ENCODE measurements around the gene OGFOD3.

The OGFOD3 gene

DNA sequence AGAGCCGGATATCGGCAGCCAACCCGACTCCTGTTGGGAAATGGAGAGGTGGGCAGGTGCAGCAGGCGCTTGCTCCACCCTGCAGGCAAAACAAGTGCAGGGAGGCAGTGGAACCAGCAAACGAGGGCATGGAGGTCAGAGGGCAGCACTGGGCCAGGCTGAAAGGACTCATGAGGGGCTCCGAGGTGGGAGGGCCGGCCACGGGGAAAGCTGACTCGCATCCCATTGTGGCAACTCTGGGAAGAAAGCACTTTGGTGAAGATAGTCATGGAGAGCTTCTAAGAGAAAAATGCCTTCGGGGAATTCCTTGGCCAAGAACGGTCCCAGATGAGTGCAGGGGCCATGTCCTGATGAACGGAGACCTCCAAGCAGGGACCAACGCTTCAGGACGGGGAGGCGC is 27.7 kb upstream of the OGFOD3 start:
- DNase-seq, result no peak

DNA sequence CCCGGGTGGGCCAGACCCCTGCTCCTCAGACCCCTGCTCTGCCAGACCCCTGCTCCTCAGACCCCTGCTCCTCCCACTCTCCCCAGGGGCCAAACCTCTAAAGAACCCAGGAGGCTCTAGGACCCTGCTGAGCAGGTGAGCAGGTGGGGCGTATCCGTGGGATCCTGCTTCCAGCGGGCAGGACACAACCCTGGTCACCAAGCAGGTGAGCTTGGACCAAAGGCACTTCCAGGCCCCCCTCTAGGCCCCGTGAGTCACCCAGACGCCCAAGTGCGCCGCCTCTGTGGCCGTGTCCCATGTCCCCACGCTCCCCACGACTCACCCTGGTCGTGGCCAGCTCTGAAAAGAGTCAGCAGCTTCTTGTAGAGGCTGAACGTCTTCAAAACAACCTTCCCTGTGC is 27.2 kb upstream of the OGFOD3 start:
- no peak for DNase-seq

DNA sequence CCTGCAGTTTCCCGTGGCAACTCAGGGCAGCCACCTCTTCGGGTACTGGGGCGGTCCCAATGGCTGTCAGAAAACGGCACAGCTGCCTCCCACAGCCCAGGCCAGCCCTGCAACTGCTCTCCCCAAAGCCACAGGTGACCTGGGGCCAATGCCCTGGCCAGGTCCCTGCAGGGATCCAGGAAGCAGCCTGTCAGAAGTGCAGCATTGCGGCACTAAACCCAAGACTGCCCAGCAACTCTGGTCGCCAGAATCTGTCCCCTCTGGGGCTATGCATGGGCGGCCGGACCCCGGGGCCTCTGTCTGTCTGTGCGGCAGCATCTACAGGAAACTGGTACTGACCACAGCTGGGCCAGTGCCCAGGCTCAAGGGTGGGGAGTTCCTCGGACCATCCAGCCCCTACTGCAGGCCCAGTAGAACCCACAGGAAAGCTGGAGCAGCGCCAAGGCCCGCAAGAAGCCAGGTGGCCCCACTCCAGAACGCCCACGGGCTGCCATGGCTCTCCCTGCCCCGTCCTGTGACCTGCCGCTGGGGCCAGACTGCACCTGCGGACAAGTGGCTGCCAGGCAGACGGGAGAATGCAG is 26.6 kb upstream of the OGFOD3 start:
- DNase-seq, result no peak

DNA sequence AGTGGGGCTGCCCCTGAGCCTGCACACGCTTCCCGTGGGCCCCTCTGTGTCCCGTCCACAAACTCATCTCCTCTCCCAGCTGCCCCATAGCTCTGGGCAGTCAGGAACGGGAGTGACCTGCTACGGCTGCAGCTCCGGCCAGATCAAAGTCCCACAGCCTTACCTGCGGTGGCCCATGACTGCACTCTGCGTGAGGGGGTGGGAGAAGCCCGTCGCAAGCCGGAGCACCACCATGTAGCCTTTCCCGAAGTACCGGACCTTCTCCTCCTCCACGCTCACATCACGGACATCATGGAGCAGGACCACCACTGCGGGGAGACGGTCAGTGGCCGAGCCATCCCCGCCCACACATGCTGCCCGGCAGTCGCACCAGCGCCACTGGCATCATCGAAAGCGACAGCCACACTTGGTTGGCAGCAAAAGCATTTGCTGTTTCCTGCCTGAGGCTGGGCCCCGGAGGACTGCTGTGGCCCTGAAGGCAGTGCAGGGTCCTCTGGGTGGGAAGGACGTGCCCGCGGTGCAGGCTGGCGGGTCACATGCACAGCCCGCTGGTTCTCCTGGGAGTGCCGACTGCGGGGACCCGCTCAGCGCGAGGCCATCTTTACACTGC is 26.0 kb upstream of the OGFOD3 start:
- DNase-seq, result no peak

DNA sequence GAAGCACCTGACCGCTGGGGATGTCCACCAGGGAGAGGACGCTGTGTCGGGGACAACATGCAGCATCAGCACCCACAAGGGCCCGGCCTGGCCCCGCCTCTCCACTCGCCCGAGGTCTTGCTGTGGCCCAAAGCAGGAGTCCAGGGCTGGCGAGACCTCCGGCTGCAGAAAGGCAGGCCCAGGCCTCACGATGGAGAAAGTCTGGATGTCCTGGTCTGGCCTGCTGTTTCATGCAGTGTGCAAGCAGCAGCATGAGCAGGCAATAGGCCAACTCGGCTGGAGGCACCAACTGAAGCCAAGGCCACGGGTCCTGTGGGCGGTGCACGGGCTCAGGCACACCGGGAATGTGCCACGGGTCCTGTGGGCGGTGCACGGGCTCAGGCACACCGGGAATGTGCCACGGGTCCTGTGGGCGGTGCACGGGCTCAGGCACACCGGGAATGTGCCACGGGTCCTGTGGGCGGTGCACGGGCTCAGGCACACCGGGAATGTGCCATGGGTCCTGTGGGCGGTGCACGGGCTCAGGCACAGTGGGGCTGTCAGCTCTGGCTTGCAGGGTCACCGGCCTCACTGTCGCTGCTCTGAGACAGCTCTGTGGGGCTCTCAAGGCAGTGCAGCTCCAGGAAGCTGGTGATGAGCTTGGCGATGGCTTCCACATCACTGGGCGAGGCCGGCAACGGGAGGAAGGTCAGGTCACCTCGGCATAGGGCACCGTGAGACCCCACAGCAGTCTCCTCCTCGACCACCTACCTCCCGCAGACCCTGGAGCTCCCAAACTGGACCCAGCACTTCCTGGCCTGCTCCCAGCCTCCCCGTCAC is 25.3 kb upstream of the OGFOD3 start:
- no peak for DNase-seq

DNA sequence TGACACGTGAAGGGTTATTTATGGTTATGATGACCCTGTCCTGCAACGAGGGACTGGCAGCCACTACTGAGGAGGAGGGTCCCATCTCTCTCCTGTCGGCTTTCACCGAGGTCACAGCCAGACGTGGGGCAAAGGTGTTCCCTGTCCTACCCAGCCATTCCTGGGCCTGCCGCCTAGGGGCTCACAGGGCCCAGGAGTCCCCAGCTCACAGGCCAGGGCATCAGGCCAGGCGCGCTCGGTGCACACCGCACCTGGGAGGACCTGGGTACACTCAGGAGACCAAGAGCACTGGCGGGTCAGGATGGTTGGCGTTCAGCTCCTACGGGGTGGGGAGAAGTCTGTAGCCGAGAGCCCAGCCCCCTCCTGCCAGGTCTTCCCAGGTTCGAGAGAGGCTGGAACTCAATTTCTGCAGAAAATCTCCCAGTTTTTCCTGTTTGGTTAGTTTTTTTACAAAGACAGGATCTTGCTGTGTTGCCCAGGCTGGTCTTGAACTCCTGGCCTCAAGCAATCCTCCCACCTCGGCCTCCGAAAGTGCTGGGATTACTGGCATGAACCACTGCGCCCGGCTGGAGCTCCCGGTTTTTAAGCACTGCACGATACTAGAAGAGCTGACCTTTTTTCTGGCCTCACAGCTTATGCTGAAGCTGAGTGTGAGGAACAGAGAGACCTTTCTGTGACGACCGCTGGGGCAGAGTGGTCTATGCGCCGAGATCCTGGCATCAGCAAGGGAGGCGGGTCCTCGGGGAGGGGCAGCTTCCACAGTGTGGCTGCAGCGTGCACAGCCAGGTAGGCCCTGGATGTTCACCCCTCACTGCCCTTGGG is 24.5 kb upstream of the OGFOD3 start:
- DNase-seq, result no peak

DNA sequence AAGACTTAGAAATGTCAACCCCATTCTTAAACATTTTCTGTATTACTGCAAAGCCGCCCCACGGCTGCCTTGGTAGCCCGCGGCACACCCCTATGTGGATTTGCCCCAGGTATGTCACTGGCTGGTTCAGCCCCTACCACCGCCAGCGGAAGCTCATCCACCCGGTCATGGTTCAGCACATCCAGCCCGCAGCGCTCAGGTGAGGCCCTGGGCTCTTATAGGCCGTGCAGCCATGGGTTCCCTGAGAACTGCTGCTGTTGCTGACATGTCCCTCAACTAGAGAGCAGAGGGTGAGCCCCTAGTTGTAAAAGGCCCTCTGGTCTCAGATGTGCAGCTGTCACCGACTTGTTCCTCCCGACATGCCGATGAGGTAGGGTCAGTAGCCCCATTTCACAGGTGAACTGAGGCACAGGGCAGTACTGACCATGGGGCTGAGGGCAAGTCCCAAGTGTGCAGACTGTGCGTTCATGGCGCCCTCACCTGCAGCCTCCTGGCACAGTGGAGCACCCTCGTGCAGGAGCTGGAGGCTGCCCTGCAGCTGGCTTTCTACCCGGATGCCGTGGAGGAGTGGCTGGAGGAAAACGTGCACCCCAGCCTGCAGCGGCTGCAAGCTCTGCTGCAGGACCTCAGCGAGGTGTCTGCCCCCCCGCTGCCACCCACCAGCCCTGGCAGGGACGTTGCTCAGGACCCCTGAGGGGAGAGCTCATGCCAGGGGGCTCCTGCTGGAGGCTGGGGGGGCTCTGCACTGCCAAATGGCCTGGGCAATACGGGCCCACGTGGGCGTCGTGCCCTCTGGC is 23.5 kb upstream of the OGFOD3 start:
- no peak for DNase-seq

DNA sequence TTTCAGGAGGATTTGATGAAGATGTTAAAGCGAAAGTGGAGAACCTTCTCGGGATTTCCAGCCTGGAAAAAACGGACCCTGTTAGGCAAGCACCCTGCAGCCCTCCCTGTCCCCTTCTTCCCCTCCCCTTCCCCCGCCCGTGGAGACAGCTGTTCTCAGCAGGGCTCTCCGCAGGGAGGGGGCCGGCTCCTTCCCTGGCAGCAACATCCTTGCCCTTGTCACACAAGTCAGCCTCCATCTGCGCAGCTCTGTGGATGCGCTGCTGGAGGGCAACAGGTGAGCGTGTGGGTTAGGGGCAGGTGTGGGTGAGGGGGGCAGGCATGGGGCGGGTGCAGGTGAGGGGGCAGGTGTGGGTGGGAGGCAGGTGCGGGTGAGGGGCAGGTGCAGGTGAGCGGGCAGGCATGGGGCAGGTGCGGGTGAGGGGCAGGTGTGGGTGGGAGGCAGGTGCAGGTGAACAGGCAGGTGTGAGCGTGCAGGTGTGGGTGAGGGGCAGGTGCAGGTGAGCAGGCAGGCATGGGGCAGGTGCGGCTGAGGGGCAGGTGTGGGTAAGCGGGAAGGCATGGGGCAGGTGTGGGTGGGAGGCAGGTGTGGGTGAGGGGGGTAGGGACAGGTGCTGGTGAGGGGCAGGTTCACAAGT is 22.7 kb upstream of the OGFOD3 start:
- DNase-seq, result no peak

DNA sequence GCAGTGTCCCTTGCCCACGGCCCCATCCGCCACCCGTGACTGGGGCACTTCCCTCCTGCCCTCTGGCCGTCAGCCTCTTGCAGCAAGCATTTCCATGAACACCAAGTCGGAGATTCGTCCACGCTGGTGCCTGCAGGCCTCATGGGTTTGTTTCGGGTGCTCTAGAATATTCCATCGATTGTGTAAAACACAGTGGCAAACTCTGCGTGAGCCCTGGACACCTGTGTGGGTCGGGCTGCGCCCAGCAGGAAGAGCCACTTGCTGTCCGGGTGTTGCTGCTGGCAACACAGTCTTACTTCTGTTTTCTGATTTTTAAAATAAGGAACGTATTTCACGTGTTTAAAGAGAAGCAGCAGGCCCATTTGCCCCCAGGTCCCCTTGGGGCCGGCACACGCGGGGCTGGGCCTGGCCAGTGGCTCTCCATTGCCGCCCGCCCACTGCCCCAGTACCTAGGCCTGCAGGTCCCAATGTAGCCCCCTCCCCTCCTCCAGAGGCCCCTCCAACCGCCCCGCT is 22.1 kb upstream of the OGFOD3 start:
- peak; percentile 49 to 50 for DNase-seq

DNA sequence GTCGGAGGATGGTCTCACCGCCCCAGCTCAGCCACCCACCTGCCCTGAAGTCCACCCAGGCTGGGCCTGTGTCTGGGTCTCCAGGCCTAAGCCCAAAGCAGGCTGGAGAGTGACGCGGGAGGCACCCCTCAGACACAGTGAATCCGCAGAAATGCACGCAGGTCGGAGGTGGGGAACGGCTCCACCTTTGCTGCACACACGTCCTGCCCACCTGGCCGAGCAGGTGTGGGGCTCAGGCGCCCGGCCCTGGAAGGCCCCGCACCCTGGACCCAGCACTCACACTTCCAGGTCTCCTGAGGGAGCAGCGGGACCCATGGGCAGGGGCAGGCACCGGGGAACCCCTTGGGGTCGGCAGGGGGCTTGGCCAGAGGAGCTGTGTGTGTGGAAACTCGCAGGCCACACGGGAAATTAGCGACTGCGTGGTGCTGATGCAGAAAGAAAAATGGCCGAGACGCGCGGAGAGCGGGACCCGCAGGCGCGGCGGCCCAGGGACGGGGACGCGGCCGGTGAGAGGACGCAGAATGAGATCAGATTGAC is 21.5 kb upstream of the OGFOD3 start:
- DNase-seq, result no peak

DNA sequence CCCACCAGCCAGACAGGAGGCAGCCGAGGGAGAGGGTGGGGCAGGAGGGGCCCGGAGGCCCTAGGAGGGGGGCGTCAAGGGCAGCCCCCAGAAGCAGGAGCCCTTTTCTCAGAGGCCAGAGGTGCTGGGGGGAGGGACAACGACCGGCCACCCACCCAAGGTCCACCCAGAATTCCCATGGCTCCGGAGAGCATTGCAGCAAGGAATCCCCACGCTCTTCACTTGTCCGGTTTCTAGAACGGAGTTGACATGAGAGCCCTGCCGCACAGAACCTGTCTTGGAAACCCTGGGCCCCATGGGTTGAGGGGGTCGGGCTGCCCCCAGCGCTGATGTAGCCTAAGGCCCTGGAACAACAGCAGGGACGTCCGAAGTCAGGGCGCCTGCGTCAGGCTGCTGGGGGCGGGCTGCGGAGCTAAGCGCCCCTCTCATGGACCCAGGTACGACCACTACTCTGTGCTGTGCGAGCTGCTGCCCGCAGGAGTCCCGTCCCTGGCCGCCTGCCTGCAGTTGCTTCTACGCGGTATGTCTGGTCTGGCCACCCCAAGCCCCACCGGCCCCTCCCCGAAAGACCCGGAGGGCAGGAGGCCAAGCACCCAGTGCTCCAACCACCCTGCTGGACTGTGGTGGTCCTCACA is 20.9 kb upstream of the OGFOD3 start:
- no peak for DNase-seq

DNA sequence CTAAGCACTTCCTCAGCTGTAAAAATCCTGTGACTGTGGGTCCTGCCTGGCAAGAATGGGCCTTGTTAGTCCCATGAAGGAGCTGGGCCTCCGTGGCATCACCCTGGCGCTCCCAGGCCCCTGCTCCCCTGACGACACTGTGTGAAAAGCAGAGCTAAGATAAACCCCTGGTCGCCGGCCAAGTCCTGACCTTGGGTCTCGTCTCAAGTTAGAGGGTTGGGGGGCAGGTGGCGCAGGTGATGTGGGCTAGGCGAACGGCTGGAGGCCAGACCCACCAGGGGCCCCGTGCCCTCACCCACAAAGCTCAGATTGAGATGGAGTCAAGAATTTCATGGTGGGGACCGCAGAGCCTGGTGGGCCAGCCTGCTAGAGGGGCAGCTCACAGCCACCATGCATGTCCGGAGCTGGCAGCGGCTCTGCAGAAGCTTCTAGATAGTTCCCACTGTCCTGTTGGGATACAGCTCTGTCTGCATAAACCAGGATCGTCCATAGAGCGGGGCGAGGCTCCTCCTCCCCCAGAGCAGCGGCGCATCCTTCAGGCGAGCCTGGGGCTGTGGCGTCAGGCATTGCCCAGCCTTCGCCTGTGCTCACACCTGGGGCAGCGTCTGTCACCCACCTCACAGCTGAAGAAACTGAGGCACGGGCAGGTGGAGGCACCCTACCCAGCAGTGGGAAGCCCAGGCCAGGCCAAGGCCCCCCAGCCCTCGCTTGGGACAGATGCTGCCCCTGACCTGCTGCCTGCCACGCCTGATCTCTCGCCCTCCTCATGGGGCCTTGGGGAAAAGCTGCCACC is 20.2 kb upstream of the OGFOD3 start:
- DNase-seq, result no peak

DNA sequence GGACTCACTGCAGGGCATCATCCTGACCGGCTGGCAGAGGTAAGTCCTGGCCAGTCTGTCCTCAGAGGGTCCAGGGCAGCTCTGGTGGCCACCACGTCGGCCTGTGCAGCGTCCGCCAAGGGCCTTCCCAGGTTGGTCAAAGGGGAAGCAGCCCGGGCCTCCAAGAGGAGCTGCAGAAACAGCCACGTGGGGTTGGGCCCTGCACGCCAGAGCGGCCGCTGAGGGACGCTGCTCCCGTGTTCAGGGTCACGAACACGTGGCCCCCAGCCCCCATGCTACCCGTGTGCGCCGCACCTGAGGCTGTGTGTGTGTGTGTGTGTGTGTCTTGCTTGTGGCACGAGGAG is 18.9 kb upstream of the OGFOD3 start:
- DNase-seq, result no peak

DNA sequence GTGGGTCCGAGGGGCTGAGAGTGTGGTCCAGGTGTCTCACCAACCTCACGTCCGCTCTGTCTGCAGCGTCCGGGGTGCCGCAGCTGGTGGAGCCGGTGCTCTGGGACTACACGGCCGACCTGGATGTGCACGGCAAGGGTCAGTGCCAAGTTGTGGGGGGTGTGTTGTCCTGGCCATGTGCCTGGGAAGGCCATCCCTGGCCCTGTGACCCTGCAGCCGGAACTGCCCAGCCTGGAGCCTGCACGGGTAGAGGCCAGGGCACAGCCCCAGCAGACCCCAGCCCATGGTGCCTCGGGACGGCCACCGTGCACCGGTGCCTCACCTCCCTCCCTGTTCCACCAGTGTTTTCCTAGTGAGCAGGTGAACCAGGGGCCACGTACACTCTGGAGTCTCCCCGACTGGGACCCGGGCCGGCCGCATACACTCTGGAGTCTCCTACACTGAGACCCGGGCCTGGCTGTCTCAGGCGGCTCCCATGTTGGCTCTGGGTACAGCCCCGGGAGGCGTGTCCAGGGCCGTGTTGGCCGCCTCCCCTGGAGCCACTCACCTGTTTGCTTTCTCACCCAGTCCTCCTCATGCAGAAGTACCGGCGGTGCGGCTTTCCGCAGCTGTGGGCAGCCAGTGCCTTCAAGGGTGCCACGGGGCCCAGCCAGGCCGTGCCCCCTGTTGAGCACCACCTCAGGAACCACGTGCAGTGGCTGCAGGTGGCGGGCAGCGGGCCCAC is 18.4 kb upstream of the OGFOD3 start:
- no peak for DNase-seq

DNA sequence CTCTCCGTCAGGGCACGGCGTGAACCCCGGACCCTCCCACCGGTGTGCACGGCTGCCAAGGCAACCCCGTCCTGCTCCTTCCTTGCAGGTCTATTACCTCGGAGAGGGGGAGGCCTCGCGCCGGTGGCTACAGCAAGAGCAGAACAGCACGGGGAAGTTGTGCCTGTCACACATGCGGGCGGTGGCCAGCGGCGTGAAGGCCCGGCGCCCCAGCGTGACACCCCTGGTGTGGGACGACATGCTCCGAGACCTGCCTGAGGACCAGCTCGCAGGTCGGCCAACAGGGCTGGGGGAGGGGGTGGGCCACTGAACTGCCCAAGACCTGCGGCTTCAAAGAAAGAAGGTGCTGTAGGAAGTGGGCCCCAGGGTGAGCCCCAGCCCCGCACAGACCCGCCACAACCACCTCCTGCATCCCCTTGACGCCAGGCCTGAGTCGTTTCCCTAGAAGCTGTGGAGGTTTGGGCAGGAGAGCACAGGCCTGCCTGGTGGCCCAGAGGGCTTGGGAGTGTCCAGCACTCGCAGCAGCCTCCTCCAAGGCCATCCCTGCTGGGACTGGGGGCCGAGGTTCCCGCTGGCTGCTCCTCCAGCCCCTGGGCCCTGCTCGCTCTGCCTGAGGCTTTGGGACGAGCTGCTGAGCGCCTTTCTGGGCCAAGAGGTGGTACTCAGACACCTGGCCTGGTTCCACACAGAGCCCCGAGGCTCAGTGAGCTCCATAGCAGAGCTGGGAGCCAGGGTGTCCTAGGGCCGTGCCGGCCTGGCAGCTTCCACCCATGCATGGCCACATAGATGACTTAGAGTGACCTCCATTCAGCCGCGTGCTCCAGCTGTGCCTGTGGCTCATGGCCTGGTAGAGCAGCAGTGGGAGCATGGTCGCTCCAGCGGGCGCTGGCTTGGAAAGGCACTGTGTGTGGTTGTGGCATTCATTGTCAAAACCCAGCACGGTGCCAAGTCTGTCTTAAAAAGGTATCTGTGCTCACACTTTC is 17.5 kb upstream of the OGFOD3 start:
- no peak for DNase-seq

DNA sequence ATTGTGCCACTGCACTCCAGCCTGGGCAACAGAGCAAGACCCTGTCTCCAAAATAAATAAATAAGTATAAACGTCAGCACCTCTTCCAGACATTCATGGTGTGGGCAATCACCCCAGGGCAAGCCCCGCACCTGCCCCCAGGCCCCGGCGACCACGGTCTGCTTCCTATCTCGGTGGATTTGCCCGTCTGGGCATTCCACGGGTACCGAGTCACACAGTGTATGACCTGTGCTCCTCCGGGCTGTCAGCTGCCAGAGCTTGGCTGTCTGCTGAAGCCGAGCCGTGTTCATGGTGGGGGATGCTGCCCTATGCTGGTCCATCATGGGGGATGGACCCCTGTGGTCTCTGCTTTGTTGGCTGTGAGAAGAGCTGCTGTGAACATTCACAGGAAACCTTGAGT is 16.7 kb upstream of the OGFOD3 start:
- DNase-seq, result no peak

DNA sequence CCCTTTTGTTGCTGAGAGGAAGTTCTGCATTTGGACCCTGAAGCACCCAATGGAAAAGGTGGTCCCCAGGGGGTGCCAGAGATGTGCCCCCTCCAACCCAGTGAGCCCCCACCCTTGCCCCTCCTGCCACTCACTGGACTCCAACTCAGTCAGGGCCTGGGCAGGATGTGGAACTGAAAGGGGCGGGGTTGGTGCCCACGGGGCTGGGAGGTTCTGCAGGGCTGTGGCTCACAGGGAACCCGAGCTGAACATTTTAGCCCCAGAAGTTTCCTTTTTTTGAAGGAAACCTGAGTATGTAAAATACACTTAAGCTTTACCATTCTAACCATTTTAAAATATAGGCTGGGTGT is 15.8 kb upstream of the OGFOD3 start:
- no peak for DNase-seq

DNA sequence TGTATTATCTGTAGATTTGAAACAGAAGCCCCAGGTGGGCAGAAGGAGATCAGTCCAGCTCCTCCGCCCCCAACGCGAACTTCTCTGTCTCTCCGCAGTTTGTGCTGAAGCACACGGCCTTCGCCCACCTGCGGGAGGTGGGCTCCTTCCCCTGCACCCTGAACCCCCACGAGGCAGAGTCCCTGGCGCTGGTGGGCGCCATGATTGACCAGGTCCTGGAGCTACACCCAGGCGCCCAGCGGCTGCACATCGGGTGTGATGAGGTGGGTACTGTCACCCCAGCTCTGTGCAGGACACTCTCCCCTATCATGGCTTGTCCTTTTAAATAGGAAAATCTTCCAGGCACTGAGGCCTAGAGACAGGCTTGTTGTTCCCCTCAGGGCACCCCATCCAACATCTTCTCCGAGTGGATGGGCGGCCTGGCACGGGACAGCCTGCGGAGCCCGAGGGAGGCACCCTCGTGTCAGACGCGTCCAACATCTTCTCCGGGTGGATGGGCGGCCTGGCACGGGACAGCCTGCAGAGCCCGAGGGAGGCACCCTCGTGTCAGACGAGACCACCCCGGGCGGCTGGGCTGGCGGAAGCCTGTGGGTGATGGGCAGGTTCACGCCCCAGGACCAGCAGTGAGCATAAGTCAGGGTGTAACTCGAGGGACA is 15.3 kb upstream of the OGFOD3 start:
- no peak for DNase-seq
